HUES6 (cell line): ENCODE measurements around the gene BRMS1L.

Experiments used
- H3K27ac ChIP-seq: 2 replicates; pipeline ENCODE4 v1.7.0; 2013; ENCODE audit warnings: low read depth, mild to moderate bottlenecking, low read length, inconsistent platforms
- H3K27me3 ChIP-seq: 2 replicates; pipeline ENCODE4 v1.6.1; 2013; ENCODE audit warnings: low read length; ENCODE audit not compliant: control insufficient read depth, insufficient read depth
- H3K36me3 ChIP-seq: 2 replicates; pipeline ENCODE4 v1.6.1; 2013; ENCODE audit warnings: low read length; ENCODE audit not compliant: control insufficient read depth, insufficient read depth
- H3K4me1 ChIP-seq: 2 replicates; pipeline ENCODE4 v1.6.1; 2013; ENCODE audit warnings: low read length; ENCODE audit not compliant: control insufficient read depth, insufficient read depth
- H3K4me3 ChIP-seq: 2 replicates; pipeline ENCODE4 v1.5.1; 2013; ENCODE audit warnings: low read depth, low read length
- H3K9ac ChIP-seq: one replicate; pipeline ENCODE4 v1.6.1; 2013; ENCODE audit warnings: mild to moderate bottlenecking, low read length
- H3K9me3 ChIP-seq: 2 replicates; pipeline ENCODE4 v1.6.1; 2013; ENCODE audit warnings: low read depth, low read length; ENCODE audit not compliant: control insufficient read depth, insufficient read depth

Gene BRMS1L

DNA sequence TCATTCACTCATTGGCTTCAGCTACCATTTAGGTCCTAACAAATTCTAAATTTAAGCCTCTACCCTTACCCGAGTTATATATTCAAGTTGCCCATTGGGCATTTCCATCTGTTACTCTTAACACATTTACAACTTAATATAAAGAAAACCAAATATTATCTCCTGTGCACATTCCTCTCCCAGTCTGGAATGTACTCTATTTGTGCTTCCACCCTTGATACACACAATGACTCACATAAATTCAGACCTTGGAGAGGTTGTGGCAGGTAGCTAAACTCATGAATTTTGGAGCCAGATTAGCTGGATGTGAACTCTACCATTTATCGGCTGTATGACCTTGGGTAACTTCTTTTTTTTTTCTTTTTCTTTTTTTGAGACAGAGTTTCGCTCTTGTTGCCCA is 51.1 kb downstream of the BRMS1L start:
- Histone ChIP-seq H3K27me3 (no peaks in the 10 kb centered on the region), H3K9ac (no peak overlapping the region), H3K4me3 (no peak overlapping the region), H3K9me3 (no peaks in the 10 kb centered on the region), H3K27ac (no peak overlapping the region), H3K4me1 (no peaks in the 10 kb centered on the region), H3K36me3 (no peaks in the 10 kb centered on the region)

- no peaks in the 10 kb centered on the region for H3K9me3 ChIP-seq
- no peak overlapping the region for H3K9ac ChIP-seq
- H3K4me1 ChIP-seq: no peaks in the 10 kb centered on the region
- no peaks in the 10 kb centered on the region for H3K27me3 ChIP-seq
- H3K36me3 ChIP-seq: no peaks in the 10 kb centered on the region
- H3K4me3 ChIP-seq: no peak overlapping the region
- no peak overlapping the region for H3K27ac ChIP-seq
These were observed 52.4 kb downstream of the BRMS1L start for GRCh38 chr14:35878272-35879150.

- no peaks in the 10 kb centered on the region for H3K4me1 ChIP-seq
- no peak overlapping the region for H3K4me3 ChIP-seq
- no peaks in the 10 kb centered on the region for H3K27me3 ChIP-seq
- H3K27ac ChIP-seq: no peak overlapping the region
- H3K36me3 ChIP-seq: no peaks in the 10 kb centered on the region
- no peak overlapping the region for H3K9ac ChIP-seq
- no peaks in the 10 kb centered on the region for H3K9me3 ChIP-seq
These were observed 53.1 kb downstream of the BRMS1L start for GRCh38 chr14:35879151-35879648.

- Histone ChIP-seq H3K36me3 (no peaks in the 10 kb centered on the region), H3K9me3 (no peaks in the 10 kb centered on the region), H3K27me3 (no peaks in the 10 kb centered on the region), H3K4me1 (no peaks in the 10 kb centered on the region), H3K4me3 (no peak overlapping the region), H3K9ac (no peak overlapping the region), H3K27ac (no peak overlapping the region)
These were observed 53.6 kb downstream of the BRMS1L start for GRCh38 chr14:35879654-35880249.

GRCh38 chr14:35881280-35881679 is 55.1 kb downstream of the BRMS1L start:
- no peaks in the 10 kb centered on the region for H3K36me3 ChIP-seq
- H3K9me3 ChIP-seq: no peaks in the 10 kb centered on the region
- no peak overlapping the region for H3K9ac ChIP-seq
- H3K4me3 ChIP-seq: no peak overlapping the region
- H3K27me3 ChIP-seq: no peaks in the 10 kb centered on the region
- H3K4me1 ChIP-seq: no peaks in the 10 kb centered on the region
- no peak overlapping the region for H3K27ac ChIP-seq

DNA sequence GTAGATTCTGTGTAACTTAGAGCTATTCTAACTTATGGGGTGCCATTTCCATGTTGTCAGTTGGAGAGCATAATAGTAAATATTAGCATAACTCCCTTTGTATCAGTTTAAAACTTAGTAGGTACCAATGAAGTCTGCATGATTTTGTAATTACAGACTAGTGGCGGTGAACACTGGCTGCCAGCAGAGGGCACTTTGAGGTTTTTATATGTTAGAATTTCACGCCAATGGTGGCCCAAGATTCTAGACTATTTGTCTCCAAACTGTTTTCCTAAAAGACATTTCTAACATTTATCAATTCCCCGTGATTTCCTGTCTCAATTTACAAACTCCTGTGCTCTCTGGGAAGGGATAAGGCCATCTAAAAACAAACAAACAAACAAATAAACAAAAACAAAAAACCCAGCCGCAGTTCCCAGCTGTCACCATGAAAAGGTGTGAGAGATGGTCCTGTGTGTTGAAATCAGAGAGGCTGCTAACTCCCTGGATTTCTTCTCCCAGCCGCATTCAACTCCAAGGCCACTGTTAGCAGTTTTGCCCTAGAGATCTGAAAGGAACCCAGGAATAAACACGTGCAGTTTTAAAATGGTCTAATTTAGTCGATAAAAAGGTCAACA is 57.6 kb downstream of the BRMS1L start:
- Histone ChIP-seq H3K27ac (no peak overlapping the region), H3K4me3 (no peak overlapping the region), H3K9ac (no peak overlapping the region), H3K36me3 (no peaks in the 10 kb centered on the region), H3K9me3 (no peaks in the 10 kb centered on the region), H3K4me1 (no peaks in the 10 kb centered on the region), H3K27me3 (no peaks in the 10 kb centered on the region)

DNA sequence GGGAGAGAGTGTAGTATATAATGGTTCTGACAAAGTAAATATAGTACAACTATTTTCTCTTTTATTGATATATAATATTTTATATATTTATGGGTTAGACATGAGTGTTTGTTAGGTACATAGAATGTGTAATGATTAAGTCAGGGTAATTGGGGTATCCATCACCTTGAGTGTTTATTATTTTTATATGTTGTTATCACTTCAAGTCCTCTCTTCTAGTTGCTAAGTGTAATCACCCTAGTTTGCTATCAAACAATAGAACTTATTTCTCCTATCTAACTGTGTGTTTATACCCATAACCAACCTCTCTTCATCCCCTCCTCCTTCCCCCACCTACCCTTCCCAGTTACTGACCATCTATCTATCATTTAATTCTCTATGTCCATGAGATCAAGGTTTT is 64.2 kb downstream of the BRMS1L start:
- Histone ChIP-seq H3K9me3 (no peaks in the 10 kb centered on the region), H3K4me3 (no peak overlapping the region), H3K36me3 (no peaks in the 10 kb centered on the region), H3K27ac (no peak overlapping the region), H3K4me1 (no peaks in the 10 kb centered on the region), H3K27me3 (no peaks in the 10 kb centered on the region), H3K9ac (no peak overlapping the region)

GRCh38 chr14:35895256-35895655 is 69.1 kb downstream of the BRMS1L start:
- no peak overlapping the region for H3K4me3 ChIP-seq
- H3K27ac ChIP-seq: no peak overlapping the region
- no peaks in the 10 kb centered on the region for H3K36me3 ChIP-seq
- H3K27me3 ChIP-seq: no peaks in the 10 kb centered on the region
- no peaks in the 10 kb centered on the region for H3K9me3 ChIP-seq
- no peak overlapping the region for H3K9ac ChIP-seq
- H3K4me1 ChIP-seq: peaks cover 11% of the 10 kb centered on the region

DNA sequence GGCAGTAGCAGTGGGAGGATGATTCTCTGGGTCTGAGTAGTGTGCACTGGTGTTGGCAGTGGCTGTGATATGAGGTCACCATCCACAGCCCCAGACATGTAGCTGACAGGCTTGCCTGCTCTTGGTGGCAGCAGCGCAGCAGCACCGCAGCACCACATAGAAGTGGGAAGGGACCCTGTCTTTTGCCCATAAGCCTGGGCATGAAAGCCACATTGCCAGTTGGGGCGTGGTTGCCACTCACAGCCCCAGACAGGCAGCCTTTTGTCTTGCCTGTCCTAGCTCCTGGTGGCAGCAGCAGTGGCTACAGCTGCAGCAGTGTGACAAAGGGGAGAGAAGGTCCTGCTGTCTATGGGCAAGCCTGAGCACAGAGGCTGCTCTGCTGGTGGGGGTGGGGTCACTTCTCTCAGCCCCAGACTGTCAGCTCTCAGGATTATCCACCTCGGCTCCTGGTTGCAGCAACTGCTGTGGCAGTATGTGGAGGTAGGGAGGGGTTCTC is 71.5 kb downstream of the BRMS1L start:
- Histone ChIP-seq H3K4me1 (peaks cover 11% of the 10 kb centered on the region), H3K27ac (no peak overlapping the region), H3K9me3 (no peaks in the 10 kb centered on the region), H3K9ac (no peak overlapping the region), H3K36me3 (no peaks in the 10 kb centered on the region), H3K27me3 (no peaks in the 10 kb centered on the region), H3K4me3 (no peak overlapping the region)

DNA sequence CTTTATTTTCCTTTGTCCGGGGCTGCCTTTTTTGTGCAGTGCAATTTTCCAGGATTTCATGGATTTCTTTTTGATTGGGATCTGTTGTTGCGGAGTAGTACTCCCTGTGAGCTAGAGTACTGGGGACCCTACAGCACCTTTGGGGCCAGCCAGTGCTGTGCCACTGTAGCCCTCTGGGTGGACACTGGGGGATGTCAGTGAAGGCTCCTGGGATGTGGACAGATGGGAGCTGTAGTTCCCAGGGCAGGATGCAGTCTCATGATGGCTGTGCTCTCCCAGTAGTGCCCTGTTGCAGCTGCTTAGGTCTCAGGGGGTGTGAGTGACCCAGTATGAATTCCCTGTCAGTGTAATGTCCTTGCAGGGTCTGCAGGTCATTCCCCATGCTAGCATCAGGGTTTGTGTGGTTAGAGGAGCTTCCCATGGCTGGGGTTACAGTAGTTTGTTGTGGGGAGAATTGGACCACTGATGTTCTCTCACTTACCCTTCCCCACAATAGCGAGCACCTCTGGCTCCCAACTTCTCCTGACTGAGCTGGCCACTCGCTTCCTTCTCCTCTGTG is 72.2 kb downstream of the BRMS1L start:
- Histone ChIP-seq H3K27me3 (no peaks in the 10 kb centered on the region), H3K36me3 (no peaks in the 10 kb centered on the region), H3K9ac (no peak overlapping the region), H3K4me1 (peaks cover 11% of the 10 kb centered on the region), H3K4me3 (no peak overlapping the region), H3K9me3 (no peaks in the 10 kb centered on the region), H3K27ac (no peak overlapping the region)

GRCh38 chr14:35900741-35901140 is 74.6 kb downstream of the BRMS1L start:
- Histone ChIP-seq H3K4me1 (peaks cover 11% of the 10 kb centered on the region), H3K4me3 (no peak overlapping the region), H3K9ac (no peak overlapping the region), H3K36me3 (no peaks in the 10 kb centered on the region), H3K9me3 (no peaks in the 10 kb centered on the region), H3K27ac (no peak overlapping the region), H3K27me3 (no peaks in the 10 kb centered on the region)
